Loucy (cell line): ENCODE results near the gene NEUROD4.

Experiments used
- EZH2phosphoT487 ChIP-seq: fragments of 200-600 bp; IDR thresholded peaks from 2 replicates; pipeline ENCODE4 v1.6.1; 2018; ENCODE audit warnings: antibody characterized with exemption, mild to moderate bottlenecking, moderate library complexity, borderline replicate concordance
- TF ChIP-seq, protein P1 (sequence below): fragments of 200-600 bp; sonication (generic); conservative IDR thresholded peaks from 2 replicates; pipeline ENCODE4 v1.5.1; 2014; ENCODE audit warnings: mild to moderate bottlenecking, antibody characterized with exemption, low read length

DNA sequence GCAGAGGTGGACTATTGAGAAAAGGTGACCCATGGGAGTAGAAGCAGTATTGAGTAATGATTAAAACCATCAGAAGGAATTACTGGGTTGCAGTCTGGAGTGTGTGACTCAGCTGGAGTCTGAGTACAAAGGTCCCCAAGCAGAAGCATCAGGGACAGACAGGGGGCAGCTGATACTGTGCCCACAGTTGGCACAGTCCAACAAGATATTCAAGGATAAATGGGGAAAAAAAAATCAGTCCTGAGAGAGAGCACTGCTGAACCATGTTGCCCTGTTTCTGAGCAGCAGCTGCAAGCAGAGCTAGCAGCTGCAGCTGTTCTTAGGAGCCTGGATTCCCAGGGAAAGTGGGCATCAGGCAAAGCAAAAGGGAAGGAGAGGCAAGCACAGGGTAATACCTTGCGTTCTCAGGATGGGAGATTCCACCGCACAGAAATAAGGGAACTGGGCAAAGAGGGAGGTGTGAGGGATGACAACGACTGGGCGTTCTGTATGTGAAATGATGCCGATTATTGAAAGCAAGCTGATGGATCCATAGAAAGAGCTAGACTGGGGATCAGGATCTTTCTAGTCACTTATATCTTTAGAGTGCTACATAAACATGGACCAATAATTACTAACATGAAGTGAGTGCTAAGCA, 17.7 kb downstream of the NEUROD4 start:
- TF ChIP-seq, protein P1, sequence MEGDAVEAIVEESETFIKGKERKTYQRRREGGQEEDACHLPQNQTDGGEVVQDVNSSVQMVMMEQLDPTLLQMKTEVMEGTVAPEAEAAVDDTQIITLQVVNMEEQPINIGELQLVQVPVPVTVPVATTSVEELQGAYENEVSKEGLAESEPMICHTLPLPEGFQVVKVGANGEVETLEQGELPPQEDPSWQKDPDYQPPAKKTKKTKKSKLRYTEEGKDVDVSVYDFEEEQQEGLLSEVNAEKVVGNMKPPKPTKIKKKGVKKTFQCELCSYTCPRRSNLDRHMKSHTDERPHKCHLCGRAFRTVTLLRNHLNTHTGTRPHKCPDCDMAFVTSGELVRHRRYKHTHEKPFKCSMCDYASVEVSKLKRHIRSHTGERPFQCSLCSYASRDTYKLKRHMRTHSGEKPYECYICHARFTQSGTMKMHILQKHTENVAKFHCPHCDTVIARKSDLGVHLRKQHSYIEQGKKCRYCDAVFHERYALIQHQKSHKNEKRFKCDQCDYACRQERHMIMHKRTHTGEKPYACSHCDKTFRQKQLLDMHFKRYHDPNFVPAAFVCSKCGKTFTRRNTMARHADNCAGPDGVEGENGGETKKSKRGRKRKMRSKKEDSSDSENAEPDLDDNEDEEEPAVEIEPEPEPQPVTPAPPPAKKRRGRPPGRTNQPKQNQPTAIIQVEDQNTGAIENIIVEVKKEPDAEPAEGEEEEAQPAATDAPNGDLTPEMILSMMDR: no peak
- TF ChIP-seq EZH2phosphoT487: no peak
